WERI-Rb-1 (cell line): ENCODE results near the gene ANO4.

Experiments
- DNase-seq: peaks from one replicate; pipeline ENCODE4 v3.0.0-alpha.2; 2020
- H3K27ac ChIP-seq: fragments of 250-450 bp; sonication (Bioruptor Pico); 2 replicates; pipeline ENCODE4 v1.5.1; 2020; ENCODE audit warnings: mild to moderate bottlenecking, moderate library complexity
- H3K27me3 ChIP-seq: fragments of 250-450 bp; sonication (Bioruptor Pico); 2 replicates; pipeline ENCODE4 v1.5.1; 2021; ENCODE audit warnings: mild to moderate bottlenecking, low read depth, moderate library complexity; ENCODE audit not compliant: insufficient read depth, severe bottlenecking
- H3K36me3 ChIP-seq: fragments of 250-450 bp; sonication (Bioruptor Pico); 2 replicates; pipeline ENCODE4 v1.5.1; 2020; ENCODE audit warnings: mild to moderate bottlenecking, moderate library complexity
- H3K4me3 ChIP-seq: 2 replicates; pipeline ENCODE4 v1.5.1; 2011; ENCODE audit warnings: low read depth, mild to moderate bottlenecking, control low read depth, low read length
- H3K9me3 ChIP-seq: fragments of 250-450 bp; sonication (Bioruptor Pico); 2 replicates; pipeline ENCODE4 v1.5.1; 2021; ENCODE audit warnings: mild to moderate bottlenecking, moderate library complexity; ENCODE audit not compliant: severe bottlenecking
- CTCF ChIP-seq: IDR thresholded peaks from 2 replicates; pipeline ENCODE4 v1.5.1; 2011; ENCODE audit warnings: low read depth, mild to moderate bottlenecking, control low read depth, inconsistent platforms, low read length

Gene ANO4

DNA sequence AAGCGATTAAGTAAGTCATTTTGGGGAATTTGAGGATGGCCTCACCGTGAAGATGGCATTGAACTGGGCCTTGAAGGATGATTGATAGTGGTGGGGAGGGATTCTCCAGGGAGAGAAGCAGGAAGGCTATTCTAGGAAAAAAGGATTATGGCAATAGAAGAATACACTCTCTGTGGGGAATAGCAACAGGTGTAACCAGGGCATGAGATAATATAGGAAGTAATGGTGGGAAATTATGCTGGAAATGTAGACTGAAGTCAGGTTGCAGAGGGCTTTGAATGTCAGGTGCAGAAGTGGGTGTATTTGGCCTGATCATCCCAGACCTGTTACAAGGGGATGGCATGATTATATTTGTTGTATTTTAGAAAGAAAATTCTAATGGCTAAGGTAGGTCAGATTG is 4.6 kb upstream of the ANO4 start:
- TF ChIP-seq CTCF, result no peak
- Histone ChIP-seq H3K4me3 (no peak overlapping the region), H3K27ac (no peak overlapping the region), H3K27me3 (no peaks in the 10 kb centered on the region), H3K36me3 (no peaks in the 10 kb centered on the region), H3K9me3 (no peaks in the 10 kb centered on the region)
- no peak for DNase-seq

GRCh38 chr12:100790552-100790951 is 4.0 kb upstream of the ANO4 start:
- TF ChIP-seq CTCF, result no peak
- Histone ChIP-seq H3K27ac (no peak overlapping the region), H3K36me3 (no peaks in the 10 kb centered on the region), H3K4me3 (no peak overlapping the region), H3K9me3 (no peaks in the 10 kb centered on the region), H3K27me3 (no peaks in the 10 kb centered on the region)
- DNase-seq, result no peak

- H3K27me3 ChIP-seq, result no peaks in the 10 kb centered on the region
- no peaks in the 10 kb centered on the region for H3K36me3 ChIP-seq
- H3K4me3 ChIP-seq, result no peak overlapping the region
- H3K27ac ChIP-seq, result no peak overlapping the region
- H3K9me3 ChIP-seq, result no peaks in the 10 kb centered on the region
- DNase-seq, result no peak
- no peak for TF ChIP-seq CTCF
These were observed 1.4 kb upstream of the ANO4 start for GRCh38 chr12:100793182-100793581.

DNA sequence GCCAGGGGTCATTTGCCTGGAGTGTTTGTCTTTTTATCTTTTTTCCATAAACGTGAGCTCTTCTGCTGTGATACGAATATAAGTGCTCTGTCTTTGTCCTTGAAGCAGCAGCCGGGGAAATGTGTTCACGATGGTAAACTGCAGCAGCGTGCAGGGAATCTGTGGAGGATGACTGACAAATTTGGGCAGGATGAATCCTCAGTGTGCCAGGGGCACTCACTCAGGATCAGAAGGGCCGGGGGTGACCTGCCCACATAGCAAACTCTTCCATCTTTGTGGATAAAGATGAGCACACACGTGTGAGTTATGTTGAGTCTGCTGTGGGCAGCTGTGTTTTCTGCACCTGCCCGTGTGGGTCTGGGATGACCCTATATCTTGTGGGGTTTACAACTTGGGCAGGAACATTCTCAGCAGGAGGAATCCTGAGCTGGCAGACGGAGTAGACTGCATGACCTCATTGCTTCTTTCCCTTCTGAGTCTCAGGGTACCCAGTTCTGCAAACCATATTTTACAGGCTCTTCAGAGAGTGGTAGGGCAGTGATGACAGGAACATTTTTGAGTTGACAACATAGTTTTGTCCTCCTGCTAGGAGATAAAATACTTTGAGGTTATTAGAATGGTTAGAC is 711 bp downstream of the ANO4 start:
- Histone ChIP-seq H3K4me3 (no peak overlapping the region), H3K27ac (no peak overlapping the region)

DNA sequence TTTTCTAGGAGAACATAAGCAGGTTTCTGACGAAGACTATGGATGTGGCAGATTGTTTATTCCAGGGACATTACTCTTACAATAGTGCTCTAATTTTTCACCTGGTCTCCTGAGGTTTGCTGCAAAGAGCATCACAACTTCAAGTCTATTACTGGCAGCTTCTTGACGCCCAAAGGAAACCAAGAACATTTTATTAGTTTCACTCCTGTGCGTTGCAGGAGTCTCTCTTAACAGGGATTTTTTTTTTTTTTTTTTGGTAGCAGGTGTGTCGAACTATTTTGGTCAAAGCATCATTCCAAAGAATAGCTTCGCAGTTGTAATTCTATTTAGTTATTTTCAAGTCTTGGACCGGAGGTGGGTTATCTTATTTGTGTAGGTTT is 1.2 kb downstream of the ANO4 start:
- DNase-seq, result no peak
- H3K4me3 ChIP-seq, result no peak overlapping the region
- H3K27me3 ChIP-seq, result no peaks in the 10 kb centered on the region
- TF ChIP-seq CTCF, result no peak
- H3K9me3 ChIP-seq, result no peaks in the 10 kb centered on the region
- H3K27ac ChIP-seq, result no peak overlapping the region
- H3K36me3 ChIP-seq, result no peaks in the 10 kb centered on the region

More for the DNA sequence above, 711 bp downstream of the ANO4 start:
- TF ChIP-seq CTCF, result no peak
- Histone ChIP-seq H3K36me3 (no peaks in the 10 kb centered on the region), H3K27me3 (no peaks in the 10 kb centered on the region), H3K9me3 (no peaks in the 10 kb centered on the region)
- DNase-seq, result no peak

DNA sequence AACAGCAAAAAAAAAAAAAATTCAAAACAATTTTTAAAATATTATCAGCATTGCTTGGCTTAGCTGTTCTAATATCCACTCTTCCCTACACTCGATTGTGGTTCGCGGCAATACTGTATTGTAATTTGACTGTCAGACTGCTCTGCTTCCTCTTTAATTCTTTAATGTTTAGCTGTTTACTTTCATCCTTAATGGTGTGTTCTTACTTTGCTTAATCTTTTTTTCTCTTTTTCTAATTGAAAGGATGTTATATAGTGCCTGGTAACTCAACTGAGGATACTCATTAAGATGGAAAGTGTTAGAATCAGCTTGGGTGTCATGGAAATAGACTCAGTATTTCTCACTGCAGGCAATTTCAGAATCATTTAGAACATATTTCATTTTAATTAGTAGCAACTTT is 2.0 kb downstream of the ANO4 start:
- DNase-seq, result no peak
- Histone ChIP-seq H3K27ac (no peak overlapping the region), H3K9me3 (no peaks in the 10 kb centered on the region), H3K4me3 (no peak overlapping the region), H3K36me3 (no peaks in the 10 kb centered on the region), H3K27me3 (no peaks in the 10 kb centered on the region)
- no peak for TF ChIP-seq CTCF
